PC-3 (cell line): ENCODE results near the gene MRGPRX4. TPM values are rescaled to one million over a fixed set of nuclear protein-coding genes. Genes with fewer than 3 reads are reported as not detected.
A peak's percentile ranks its signal among the peaks of the same experiment; 100 is the strongest.

Experiments used
- ATAC-seq: fragments of 200-7000 bp; cut with Tn5 transposase; 2 replicates; pipeline ENCODE4 v1.9.1; 2020; ENCODE audit warnings: mild to moderate bottlenecking, moderate library complexity
- BruUV-seq: library from RNA; stranded (reverse); fragments of 400-500 nt; replicated peaks from 2 replicates; lab custom pipeline; 2021; lab: Mats Ljungman, UMichigan
- CTCF ChIA-PET: fragments of 300-600 bp; sonication (Branson Sonifier 250); formaldehyde crosslinking; loops from one replicate; lab custom pipeline; 2022; ENCODE audit warnings: antibody characterized with exemption; lab: Charles Lee
- POLR2A ChIA-PET: fragments of 300-600 bp; sonication (Branson Sonifier 250); formaldehyde crosslinking; loops from one replicate; lab custom pipeline; 2022; ENCODE audit warnings: antibody characterized with exemption; ENCODE audit not compliant: unreplicated experiment; lab: Charles Lee
- DNase-seq: peaks from one replicate; pipeline ENCODE4 v3.0.0-alpha.2; 2015
- H2AFZ ChIP-seq: fragments of 300-600 bp; sonication (generic); 2 replicates; pipeline ENCODE4 v1.6.0; 2016; ENCODE audit warnings: antibody characterized with exemption, low read length
- H3F3A ChIP-seq: fragments of 300-600 bp; sonication (generic); one replicate; pipeline ENCODE4 v1.6.0; 2017; ENCODE audit warnings: antibody characterized with exemption, low read length, control low read depth, mild to moderate bottlenecking; ENCODE audit not compliant: unreplicated experiment
- H3K27ac ChIP-seq: fragments of 300-600 bp; sonication (generic); 2 replicates; pipeline ENCODE4 v1.5.1; 2016; ENCODE audit warnings: mild to moderate bottlenecking, low read length
- H3K27me3 ChIP-seq: fragments of 300-600 bp; sonication (generic); 2 replicates; pipeline ENCODE4 v1.6.1; 2016; ENCODE audit warnings: low read length, mixed read lengths
- H3K36me3 ChIP-seq: fragments of 300-600 bp; sonication (generic); 2 replicates; pipeline ENCODE4 v1.6.1; 2016; ENCODE audit warnings: low read depth, mixed run types, low read length, mixed read lengths
- H3K4me1 ChIP-seq: fragments of 300-600 bp; sonication (generic); 2 replicates; pipeline ENCODE4 v1.5.1; 2016; ENCODE audit warnings: low read length; ENCODE audit not compliant: insufficient read depth
- H3K4me2 ChIP-seq: fragments of 300-600 bp; sonication (generic); 2 replicates; pipeline ENCODE4 v1.6.0; 2016; ENCODE audit warnings: low read length
- H3K4me3 ChIP-seq: fragments of 300-600 bp; sonication (generic); 2 replicates; pipeline ENCODE4 v1.5.1; 2016; ENCODE audit warnings: mild to moderate bottlenecking, low read length, mixed read lengths
- H3K79me2 ChIP-seq: fragments of 300-600 bp; sonication (generic); 2 replicates; pipeline ENCODE4 v1.6.1; 2017; ENCODE audit warnings: low read length, mixed read lengths
- H3K9ac ChIP-seq: fragments of 300-600 bp; sonication (generic); 2 replicates; pipeline ENCODE4 v1.6.0; 2016; ENCODE audit warnings: mild to moderate bottlenecking, low read length
- H3K9me2 ChIP-seq: fragments of 300-600 bp; sonication (generic); replicated peaks from 2 replicates; pipeline ENCODE4 v1.6.1; 2016; ENCODE audit warnings: mixed run types, low read length, mixed read lengths
- H3K9me3 ChIP-seq: fragments of 300-600 bp; sonication (generic); 2 replicates; pipeline ENCODE4 v1.6.1; 2016; ENCODE audit warnings: low read length, mixed read lengths
- H4K20me1 ChIP-seq: fragments of 300-600 bp; sonication (generic); 2 replicates; pipeline ENCODE4 v1.6.1; 2016; ENCODE audit warnings: low read length, mixed read lengths
- CTCF ChIP-seq: fragments of 300-600 bp; sonication (generic); conservative IDR thresholded peaks from 2 replicates; pipeline ENCODE4 v1.5.1; 2017; ENCODE audit warnings: antibody characterized with exemption, low read depth, mild to moderate bottlenecking, low read length
- EZH2 ChIP-seq: fragments of 300-600 bp; sonication (generic); IDR thresholded peaks from one replicate; pipeline ENCODE4 v1.6.1; 2017; ENCODE audit warnings: antibody characterized with exemption, mild to moderate bottlenecking, low read length; ENCODE audit not compliant: unreplicated experiment
- EZH2phosphoT487 ChIP-seq: fragments of 300-600 bp; sonication (generic); IDR thresholded peaks from 2 replicates; pipeline ENCODE4 v1.6.1; 2018; ENCODE audit warnings: mild to moderate bottlenecking, antibody characterized with exemption, low read length, borderline replicate concordance
- intact Hi-C: fragments of 100-400 bp; cut with micrococcal nuclease; formaldehyde crosslinking; loops from 2 replicates; pipeline ENCODE4 v1.9.0; 2023
- total RNA-seq: library from RNA; depleted of rRNA; stranded (reverse); fragments of >200 nt; gene quantifications from 2 replicates; pipeline ENCODE4 v1.2.3, GENCODE V29; 2014

The MRGPRX4 gene
- total RNA-seq, 1 experiment from 2014 or later: not detected

GRCh38 chr11:18144243-18144642, 28.4 kb upstream of the MRGPRX4 start:
- no peak overlapping the region for H3K4me3 ChIP-seq
- H3K9me2 ChIP-seq: no peaks in the 10 kb centered on the region
- no peak overlapping the region for H3K4me2 ChIP-seq
- H3K4me1 ChIP-seq: 0 out of 2 replicates have a peak, but pooled peaks cover 3% of the 10 kb centered on the region
- no peak overlapping the region for H3K27ac ChIP-seq
- H3K9ac ChIP-seq: no peak overlapping the region
- H3K36me3 ChIP-seq: no peaks in the 10 kb centered on the region
- ATAC-seq (peak; percentile 76), DNase-seq (peak; percentile 31)
- H2AFZ ChIP-seq: no peak overlapping the region
- peaks cover 30% of the 10 kb centered on the region for H3K27me3 ChIP-seq
- intact Hi-C loops: no loop called here
- H3K79me2 ChIP-seq: no peaks in the 10 kb centered on the region
- ChIA-PET POLR2A (no interaction called here), CTCF (no interaction called here)
- no TSS peak for BruUV-seq
- H3K9me3 ChIP-seq: no peaks in the 10 kb centered on the region
- no peak for TF ChIP-seq EZH2phosphoT487
- TF ChIP-seq EZH2: no peak
- no peak for TF ChIP-seq CTCF
- no peaks in the 10 kb centered on the region for H3F3A ChIP-seq
- H4K20me1 ChIP-seq: no peaks in the 10 kb centered on the region

GRCh38 chr11:18145025-18145424, 27.6 kb upstream of the MRGPRX4 start:
- BruUV-seq: no TSS peak

More at GRCh38 chr11:18145025-18145424, 27.6 kb upstream of the MRGPRX4 start:
- Histone ChIP-seq H3K9me2 (no peaks in the 10 kb centered on the region), H4K20me1 (no peaks in the 10 kb centered on the region), H3K27ac (no peak overlapping the region), H3K36me3 (no peaks in the 10 kb centered on the region), H2AFZ (no peak overlapping the region), H3K79me2 (no peaks in the 10 kb centered on the region), H3K27me3 (peaks cover 31% of the 10 kb centered on the region), H3K9me3 (no peaks in the 10 kb centered on the region), H3K4me3 (no peak overlapping the region), H3F3A (no peaks in the 10 kb centered on the region), H3K4me2 (no peak overlapping the region), H3K9ac (no peak overlapping the region), H3K4me1 (0 out of 2 replicates have a peak, but pooled peaks cover 3% of the 10 kb centered on the region)
- ChIA-PET CTCF (no interaction called here), POLR2A (no interaction called here)
- DNase-seq (no peak), ATAC-seq (no peak)
- intact Hi-C loops: no loop called here
- TF ChIP-seq EZH2 (no peak), CTCF (0 out of 2 replicates have a peak, but pooled peaks have one; percentile 19)
